Fibroblast of pulmonary artery (primary cell): Measurements from ENCODE around the gene MOB3B.
A peak's percentile ranks its signal among the peaks of the same experiment; 100 is the strongest.

Experiments used
- DNase-seq: peaks from one replicate; pipeline ENCODE4 v3.0.0-alpha.2; 2010; ENCODE audit warnings: low read depth
- H3K4me3 ChIP-seq: replicated peaks from 2 replicates; pipeline ENCODE4 v1.5.1; 2011; ENCODE audit warnings: low read depth, mild to moderate bottlenecking, control low read depth, low read length, moderate library complexity
- TF ChIP-seq, protein P1 (sequence below): IDR thresholded peaks from 2 replicates; pipeline ENCODE4 v1.5.1; 2011; ENCODE audit warnings: mild to moderate bottlenecking, control low read depth, low read length, inconsistent platforms; ENCODE audit errors: missing control alignments

The MOB3B gene

GRCh38 chr9:27536168-27536567, 6.6 kb upstream of the MOB3B start:
- TF ChIP-seq, protein P1, sequence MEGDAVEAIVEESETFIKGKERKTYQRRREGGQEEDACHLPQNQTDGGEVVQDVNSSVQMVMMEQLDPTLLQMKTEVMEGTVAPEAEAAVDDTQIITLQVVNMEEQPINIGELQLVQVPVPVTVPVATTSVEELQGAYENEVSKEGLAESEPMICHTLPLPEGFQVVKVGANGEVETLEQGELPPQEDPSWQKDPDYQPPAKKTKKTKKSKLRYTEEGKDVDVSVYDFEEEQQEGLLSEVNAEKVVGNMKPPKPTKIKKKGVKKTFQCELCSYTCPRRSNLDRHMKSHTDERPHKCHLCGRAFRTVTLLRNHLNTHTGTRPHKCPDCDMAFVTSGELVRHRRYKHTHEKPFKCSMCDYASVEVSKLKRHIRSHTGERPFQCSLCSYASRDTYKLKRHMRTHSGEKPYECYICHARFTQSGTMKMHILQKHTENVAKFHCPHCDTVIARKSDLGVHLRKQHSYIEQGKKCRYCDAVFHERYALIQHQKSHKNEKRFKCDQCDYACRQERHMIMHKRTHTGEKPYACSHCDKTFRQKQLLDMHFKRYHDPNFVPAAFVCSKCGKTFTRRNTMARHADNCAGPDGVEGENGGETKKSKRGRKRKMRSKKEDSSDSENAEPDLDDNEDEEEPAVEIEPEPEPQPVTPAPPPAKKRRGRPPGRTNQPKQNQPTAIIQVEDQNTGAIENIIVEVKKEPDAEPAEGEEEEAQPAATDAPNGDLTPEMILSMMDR: no peak
- DNase-seq: no peak
- no peak overlapping the region for H3K4me3 ChIP-seq

DNA sequence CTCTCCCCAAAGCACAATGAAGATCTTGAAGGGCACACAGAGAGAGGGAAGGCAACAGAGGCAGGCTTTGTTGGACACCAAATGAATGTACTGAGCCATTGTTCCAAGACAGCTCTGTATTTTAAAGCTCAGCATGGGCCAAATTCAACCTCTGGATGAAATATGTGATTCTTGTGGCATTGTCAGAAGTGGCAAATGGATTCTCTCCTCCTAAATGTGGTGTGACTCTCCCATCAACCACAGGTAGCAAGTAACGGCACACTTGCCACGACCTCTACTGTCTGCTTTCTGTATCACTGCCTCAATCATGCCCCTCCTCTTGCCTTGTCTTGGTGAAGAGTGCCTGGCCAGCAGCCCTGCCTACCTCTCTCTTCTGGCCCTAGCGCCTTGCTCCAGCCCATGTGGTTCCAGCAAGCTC, 6.1 kb upstream of the MOB3B start:
- no peak for DNase-seq
- no peak overlapping the region for H3K4me3 ChIP-seq
- TF ChIP-seq, protein P1: peak; percentile 1

- TF ChIP-seq, protein P1: no peak
- no peak overlapping the region for H3K4me3 ChIP-seq
- no peak for DNase-seq
These were observed 5.1 kb upstream of the MOB3B start for GRCh38 chr9:27534658-27535209.

DNA sequence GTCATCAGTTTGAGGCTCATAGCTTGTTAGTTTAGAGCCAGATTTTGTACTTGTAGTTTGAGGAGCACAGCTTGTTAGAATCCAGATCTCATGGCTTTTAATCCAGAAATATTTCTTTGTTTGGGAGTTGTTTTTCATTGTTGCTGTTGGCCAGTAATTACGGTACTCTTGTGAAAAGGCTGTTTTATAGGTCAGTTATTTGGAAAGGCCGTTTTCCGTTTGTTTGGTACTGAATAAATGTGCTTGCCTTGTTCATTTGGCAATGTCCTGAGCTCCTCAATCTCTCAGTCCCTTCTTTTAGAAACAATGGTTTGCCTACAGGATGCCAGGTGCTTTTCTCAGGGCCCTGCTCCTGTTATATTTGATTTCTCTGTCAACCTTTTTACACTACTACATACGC, 4.5 kb upstream of the MOB3B start:
- H3K4me3 ChIP-seq: no peak overlapping the region
- DNase-seq: no peak
- TF ChIP-seq, protein P1: no peak

DNA sequence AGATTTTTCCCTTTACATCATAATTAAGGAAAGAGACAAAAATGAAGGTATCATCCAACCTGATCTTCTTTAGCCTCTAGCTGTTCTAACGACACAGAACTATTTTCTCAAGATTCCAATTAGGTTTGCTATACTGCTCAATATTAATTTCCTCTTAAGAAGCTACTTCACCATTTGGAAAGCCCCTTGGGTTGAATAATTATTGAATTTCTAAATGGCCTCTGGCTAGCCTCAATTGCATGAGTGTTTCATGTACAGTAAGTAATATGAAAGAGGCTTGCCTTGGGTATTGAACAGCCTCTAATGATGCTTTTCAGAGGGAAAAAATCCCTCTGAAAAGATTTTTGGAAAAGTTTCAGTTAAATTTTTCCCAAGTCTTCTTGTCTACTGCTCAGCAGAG, 3.7 kb upstream of the MOB3B start:
- no peak overlapping the region for H3K4me3 ChIP-seq
- TF ChIP-seq, protein P1: no peak
- DNase-seq: no peak

DNA sequence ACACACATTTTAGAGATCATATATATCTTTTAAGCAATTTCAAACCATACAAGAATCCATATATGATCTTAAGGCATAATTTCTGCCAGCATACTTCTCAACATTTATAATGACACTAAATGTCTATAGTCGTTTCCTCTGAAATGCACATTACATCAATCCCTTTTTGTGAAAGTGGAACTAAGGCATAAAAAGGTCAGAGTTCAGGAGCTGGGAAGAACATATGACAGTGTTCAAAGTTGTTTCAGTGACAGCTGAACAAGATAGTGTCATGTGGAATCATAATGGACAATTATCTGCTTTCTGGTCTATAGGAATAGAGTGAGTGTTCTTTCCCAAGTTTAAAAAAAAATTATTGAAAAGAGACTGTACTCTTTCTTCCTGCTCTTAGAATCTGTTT, 2.4 kb upstream of the MOB3B start:
- no peak overlapping the region for H3K4me3 ChIP-seq
- DNase-seq: no peak
- TF ChIP-seq, protein P1: no peak
